ENCODE measurements around the gene IGF2BP3. TPM values are rescaled to one million over a fixed set of nuclear protein-coding genes. Genes with fewer than 3 reads are reported as not detected.
A peak's percentile ranks its signal among the peaks of the same experiment; 100 is the strongest.

IGF2BP3 gene
- total RNA-seq, 2 experiments from 2014 or later = 0.37 to 0.94 TPM

DNA sequence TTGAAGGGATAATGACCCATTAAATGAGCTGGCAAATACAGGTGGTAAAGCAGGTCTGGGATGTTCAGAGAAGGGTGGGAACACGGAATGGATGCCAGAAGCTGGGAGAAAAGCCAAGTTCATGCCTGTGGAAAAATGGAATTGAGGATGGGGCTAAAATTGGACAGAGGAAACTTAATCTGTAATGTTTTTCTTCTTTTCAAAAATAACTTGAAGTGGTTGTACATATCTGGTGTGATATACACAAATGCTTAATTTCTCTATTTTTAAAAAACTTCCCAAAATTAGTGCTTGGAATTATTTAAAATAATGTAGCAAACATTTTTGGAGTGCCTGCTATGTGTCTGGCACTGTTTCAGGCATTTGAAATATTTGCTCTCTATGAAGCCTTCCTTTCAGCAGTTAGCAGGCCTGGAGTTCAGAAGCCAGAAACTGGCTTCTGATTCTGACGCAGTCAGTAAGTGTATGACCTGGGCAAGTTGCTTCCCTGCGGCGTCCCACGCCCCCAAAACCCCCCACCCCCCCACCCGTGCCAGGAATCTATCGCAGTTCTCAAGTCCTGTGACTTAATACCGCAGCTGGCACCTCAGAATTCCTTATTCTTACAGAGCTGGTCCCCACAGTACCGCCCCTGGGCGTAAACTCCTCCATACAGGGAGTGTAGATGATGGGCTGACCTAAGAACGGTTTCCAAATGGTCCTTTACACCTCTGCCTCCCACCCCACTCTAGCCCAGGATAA is 172.0 kb downstream of the IGF2BP3 start:
- Mint-ChIP-seq H3K4me1 (peaks cover 28% of the 10 kb centered on the region), H3K4me3 (peak overlapping the region; percentile 97), H3K36me3 (peaks cover 13% of the 10 kb centered on the region), H3K27ac (peak overlapping the region; percentile 96), H3K9me3 (peaks cover 5% of the 10 kb centered on the region), H3K27me3 (no peaks in the 10 kb centered on the region)
- DNase-seq (no peak), ATAC-seq (ENCODE audit: low read depth) (no peak)
- POLR2A ChIA-PET = interaction anchor here (0.6 to 1.4 kb wide), 6 partner anchors 8 to 516 kb away, joined by 3 to 5 read pairs (median 3); no protein-coding TSS in a partner anchor

DNA sequence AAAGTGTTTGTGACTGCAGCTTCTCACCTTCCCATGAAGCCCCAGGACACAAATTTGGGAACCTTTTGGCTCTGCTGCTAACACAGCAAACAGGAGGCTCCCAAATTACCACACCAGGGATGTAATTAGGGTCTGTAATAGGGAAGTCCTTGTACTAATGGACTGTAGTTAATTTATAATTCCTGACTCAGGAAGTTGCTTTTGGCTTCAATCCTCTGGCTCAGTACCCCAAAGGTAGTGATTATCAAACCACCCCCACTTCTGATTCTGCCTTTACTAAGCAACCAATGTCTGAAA is 174.9 kb downstream of the IGF2BP3 start:
- H3K27me3 Mint-ChIP-seq = no peaks in the 10 kb centered on the region
- H3K36me3 Mint-ChIP-seq = peaks cover 2% of the 10 kb centered on the region
- H3K27ac Mint-ChIP-seq = no peak overlapping the region
- peaks cover 16% of the 10 kb centered on the region for H3K4me1 Mint-ChIP-seq
- peaks cover 5% of the 10 kb centered on the region for H3K9me3 Mint-ChIP-seq
- POLR2A ChIA-PET = no interaction called here
- DNase-seq = no peak
- no peak overlapping the region for H3K4me3 Mint-ChIP-seq
- ATAC-seq (ENCODE audit: low read depth) = no peak

DNA sequence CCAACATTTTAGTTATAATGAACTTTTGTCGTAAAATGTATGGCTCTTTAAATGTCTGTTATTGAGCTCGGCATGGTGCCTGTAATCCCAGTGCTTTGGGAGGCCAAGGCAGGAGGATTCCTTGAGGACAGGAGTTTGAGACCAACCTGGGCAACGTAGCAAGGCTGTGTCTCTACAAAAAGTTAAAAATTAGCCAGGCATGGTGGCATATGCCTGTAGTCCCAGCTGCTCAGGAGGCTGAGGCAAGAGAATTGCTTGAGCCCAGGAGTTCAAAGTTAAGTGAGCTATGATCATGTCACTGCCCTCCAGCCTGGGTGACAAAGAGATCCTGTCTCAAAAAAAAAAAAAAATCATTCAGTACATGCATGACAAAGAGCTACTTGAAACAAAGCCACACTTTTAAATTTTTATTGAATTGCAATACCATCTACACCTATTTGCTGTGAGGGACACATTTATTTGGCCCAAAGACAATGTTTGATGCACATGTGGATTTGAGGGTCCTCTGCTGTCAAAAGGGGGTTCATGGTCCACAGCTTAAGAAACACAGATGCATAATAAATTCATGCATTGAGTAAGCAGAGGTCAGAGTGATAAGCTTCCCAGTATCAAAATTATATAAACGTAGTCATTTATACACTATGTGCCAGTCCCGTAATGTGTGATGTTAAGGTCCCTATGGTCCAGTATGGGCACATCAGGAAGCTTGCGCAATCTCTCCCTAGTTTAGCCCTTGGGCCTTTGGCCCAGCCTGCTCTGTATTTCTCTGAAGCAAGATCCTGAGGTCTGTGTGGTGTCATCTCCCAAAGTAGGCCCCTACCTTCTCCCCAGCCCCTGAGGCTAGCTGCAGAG is 175.5 kb downstream of the IGF2BP3 start:
- Mint-ChIP-seq H3K27ac (no peak overlapping the region), H3K9me3 (peaks cover 5% of the 10 kb centered on the region), H3K4me1 (peaks cover 13% of the 10 kb centered on the region), H3K27me3 (no peaks in the 10 kb centered on the region), H3K36me3 (peaks cover 2% of the 10 kb centered on the region), H3K4me3 (no peak overlapping the region)
- ATAC-seq (ENCODE audit: low read depth) (no peak), DNase-seq (no peak)
- POLR2A ChIA-PET = interaction anchor here (0.6 kb wide), 1 partner anchor 201 kb away, joined by 4 read pairs; no protein-coding TSS in a partner anchor

DNA sequence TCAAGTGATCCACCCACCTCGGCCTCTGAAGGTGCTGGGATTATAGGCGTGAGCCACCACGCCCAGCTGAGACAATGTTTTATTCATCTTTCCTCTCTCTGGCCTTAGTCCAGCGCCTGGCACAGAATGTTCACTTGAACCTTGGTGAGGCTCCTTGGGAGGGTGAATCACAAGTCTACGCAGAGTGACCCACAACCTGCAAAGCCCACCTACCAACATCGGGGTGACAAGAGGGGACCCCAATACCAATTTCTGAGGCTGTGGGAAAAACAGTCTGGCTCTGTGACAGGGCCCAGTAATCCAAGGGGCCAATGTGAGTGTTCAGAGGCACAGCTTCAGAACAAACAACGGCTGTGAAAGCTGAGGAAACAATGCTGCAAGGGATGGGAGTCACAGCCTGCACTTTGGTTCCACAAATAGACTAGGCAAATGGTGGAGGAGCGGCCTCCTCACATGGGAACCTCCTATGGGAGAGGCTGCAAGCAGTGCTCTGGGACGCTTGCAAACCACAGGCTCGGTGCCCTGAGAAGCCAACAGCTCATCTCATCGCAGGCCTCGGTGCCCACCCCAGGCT is 176.7 kb downstream of the IGF2BP3 start:
- Mint-ChIP-seq H3K9me3 (peaks cover 4% of the 10 kb centered on the region), H3K36me3 (peaks cover 2% of the 10 kb centered on the region), H3K4me1 (peaks cover 11% of the 10 kb centered on the region), H3K4me3 (no peak overlapping the region), H3K27ac (no peak overlapping the region), H3K27me3 (no peaks in the 10 kb centered on the region)
- DNase-seq (no peak), ATAC-seq (ENCODE audit: low read depth) (no peak)
- POLR2A ChIA-PET = no interaction called here

DNA sequence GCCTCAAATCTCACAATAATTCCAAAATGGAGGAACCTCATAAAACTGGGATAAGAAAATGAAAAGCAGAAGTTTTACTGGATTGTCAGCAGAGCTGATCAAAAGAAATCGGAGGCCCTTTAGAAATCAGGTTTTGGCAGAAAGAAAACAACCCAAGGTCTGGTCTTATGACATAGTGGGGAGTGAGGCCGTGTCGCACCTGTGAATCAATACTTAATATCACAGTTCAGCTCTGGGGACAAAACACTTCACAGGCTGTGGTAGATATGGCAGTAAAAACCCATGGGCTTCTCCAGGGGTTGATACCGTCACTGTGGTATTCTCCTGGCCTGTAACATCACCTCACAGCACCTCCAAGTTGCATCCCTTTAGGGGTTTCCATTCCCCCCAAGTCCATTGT is 177.7 kb downstream of the IGF2BP3 start:
- Mint-ChIP-seq H3K36me3 (no peaks in the 10 kb centered on the region), H3K9me3 (no peaks in the 10 kb centered on the region), H3K27ac (no peak overlapping the region), H3K4me1 (peaks cover 13% of the 10 kb centered on the region), H3K4me3 (no peak overlapping the region), H3K27me3 (no peaks in the 10 kb centered on the region)
- POLR2A ChIA-PET = no interaction called here
- DNase-seq = no peak
- ATAC-seq (ENCODE audit: low read depth) = no peak

DNA sequence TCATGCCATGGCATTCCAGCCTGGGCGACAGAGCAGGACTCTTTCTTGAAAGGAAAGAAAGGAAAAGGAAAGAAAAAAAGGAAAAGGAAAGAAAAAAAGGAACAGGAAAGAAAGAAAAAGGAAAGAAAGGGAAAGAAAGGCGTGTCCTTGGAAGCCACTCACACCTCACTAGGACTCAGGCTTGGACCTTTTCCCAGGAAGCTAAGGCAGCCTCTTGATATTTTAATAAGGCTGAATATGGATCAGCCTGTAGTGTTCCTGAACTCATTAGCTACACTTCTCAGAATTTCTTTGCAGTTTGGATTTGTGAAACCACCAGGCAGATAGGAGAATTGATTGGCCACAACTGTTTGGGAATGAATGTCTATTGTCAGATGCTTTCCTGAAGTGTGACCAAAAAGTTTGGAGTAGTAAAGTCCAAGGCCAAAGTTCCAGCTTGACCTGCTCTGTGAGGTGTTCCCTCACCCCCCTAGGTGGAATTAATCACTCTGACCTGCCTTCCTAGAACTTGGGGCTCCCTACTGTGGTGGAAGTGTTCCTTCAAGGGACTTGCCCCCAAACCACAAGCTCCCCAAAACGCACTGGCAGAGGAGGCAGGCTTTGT is 178.2 kb downstream of the IGF2BP3 start:
- H3K27me3 Mint-ChIP-seq = no peaks in the 10 kb centered on the region
- H3K4me3 Mint-ChIP-seq = no peak overlapping the region
- no peaks in the 10 kb centered on the region for H3K36me3 Mint-ChIP-seq
- H3K4me1 Mint-ChIP-seq = peaks cover 18% of the 10 kb centered on the region
- POLR2A ChIA-PET = no interaction called here
- no peak overlapping the region for H3K27ac Mint-ChIP-seq
- ATAC-seq (ENCODE audit: low read depth) (no peak), DNase-seq (no peak)
- no peaks in the 10 kb centered on the region for H3K9me3 Mint-ChIP-seq

DNA sequence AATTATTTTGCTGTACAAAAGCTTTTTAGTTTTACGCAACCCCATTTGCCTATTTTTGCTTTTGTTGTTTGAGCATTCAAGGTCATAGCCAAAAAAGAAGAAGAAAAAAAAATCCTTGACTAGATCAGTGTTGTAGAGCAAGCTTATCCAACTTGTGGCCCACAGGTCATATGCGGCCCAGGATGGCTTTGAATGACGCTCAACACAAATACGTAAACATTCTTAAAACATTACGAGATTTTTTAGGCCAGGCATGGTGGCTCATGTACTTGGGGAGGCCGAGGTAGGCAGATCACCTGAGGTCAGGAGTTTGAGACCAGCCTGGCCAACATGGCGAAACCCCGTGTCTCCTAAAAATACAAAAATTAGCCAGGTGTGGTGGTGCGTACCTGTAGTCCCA is 179.3 kb downstream of the IGF2BP3 start:
- Mint-ChIP-seq H3K36me3 (no peaks in the 10 kb centered on the region), H3K4me1 (peaks cover 18% of the 10 kb centered on the region), H3K9me3 (no peaks in the 10 kb centered on the region), H3K27me3 (no peaks in the 10 kb centered on the region), H3K4me3 (no peak overlapping the region), H3K27ac (no peak overlapping the region)
- no peak for ATAC-seq (ENCODE audit: low read depth)
- DNase-seq = no peak
- POLR2A ChIA-PET = no interaction called here

DNA sequence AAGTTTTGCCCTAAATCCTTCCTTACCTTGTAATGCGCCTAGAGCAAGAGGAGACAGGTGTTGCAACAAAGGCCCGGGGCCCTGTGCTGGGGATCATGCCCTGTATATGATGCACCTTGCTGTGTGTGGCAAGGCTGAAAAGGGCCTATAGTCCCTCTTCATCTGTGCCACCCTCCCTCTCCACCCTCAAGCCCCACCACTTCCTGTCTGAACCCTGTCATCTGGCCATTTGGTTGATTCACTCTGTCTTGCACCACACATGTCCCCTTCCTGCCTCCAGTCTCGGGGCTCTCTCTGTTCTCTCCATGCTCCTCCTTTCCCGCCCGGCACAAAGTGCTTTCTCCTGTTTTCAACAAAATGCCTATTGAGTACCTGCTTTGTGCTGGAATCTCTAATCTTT is 182.7 kb downstream of the IGF2BP3 start:
- H3K27ac Mint-ChIP-seq = peak overlapping the region; percentile 57
- H3K4me1 Mint-ChIP-seq = peaks cover 18% of the 10 kb centered on the region
- POLR2A ChIA-PET = interaction anchor here (0.9 kb wide), 1 partner anchor 11 kb away, joined by 3 read pairs; the partner anchor contains the start of gene MALSU1
- no peaks in the 10 kb centered on the region for H3K36me3 Mint-ChIP-seq
- ATAC-seq (ENCODE audit: low read depth) = peak; percentile 62
- H3K9me3 Mint-ChIP-seq = no peaks in the 10 kb centered on the region
- DNase-seq = no peak
- H3K4me3 Mint-ChIP-seq = peak overlapping the region; percentile 0
- H3K27me3 Mint-ChIP-seq = no peaks in the 10 kb centered on the region

DNA sequence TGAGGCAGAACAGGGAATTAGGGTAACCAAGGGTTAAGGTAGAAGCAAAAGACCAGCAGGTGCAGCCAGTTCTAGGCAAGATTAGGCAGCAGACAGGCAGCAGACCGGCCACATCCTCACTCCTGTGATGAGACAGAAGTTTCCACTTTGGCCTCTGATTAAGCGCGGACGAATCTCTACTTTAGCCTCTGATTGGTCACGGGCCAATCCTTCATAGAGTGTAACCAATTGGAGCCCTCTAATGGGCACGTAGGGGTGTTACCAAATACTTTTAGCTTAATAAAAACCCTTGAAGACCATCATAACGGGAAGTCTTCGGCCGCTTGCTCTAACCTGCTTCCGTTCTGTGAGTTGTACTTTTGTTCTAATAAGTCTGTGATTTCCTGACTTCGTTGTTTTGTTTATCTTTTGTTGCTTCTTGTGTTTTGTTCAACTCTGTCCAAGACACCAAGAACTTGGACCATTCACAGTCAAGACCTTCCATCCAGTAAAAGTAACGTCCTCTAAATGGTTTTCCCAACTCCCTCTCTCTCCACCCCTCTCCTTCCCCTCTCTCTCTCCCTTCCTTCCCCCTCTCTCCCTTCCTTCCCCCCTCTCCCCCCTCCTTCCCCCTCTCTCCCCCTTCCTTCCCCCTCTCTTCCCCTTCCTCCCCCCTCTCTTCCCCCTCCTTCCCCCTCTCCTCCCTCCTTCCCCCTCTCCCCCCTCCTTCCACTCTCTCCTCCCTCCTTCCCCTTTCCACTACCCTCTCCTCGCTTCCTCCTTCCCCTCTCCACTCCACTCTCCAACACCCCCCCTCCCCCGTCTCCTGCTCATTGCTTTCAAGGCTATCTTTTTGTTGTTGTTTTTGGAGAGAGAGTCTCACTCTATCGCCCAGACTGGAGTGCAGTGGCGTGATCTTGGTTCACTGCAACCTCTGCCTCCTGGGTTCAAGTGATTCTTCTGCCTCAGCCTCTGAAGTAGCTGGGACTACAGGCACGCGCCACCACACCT is 184.3 kb downstream of the IGF2BP3 start:
- no peaks in the 10 kb centered on the region for H3K36me3 Mint-ChIP-seq

DNA sequence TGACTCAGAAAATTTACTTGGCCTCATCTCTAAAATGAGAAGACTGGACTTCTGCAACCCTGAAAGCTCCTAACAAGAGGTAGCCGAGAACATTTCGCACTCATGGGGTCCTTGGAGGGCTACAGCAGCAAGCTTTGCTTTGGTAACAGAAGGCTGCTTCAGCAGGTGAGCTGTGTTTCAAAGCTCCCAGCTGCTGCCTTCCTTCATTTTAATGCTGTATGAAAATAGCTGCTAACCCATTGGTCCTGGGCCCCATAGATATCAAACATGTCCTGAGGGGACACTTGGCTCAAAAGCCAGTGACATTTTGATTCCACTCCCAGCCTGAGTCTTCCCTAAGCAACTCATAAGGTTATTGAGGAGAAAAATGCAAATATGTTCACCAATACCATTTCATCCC is 185.4 kb downstream of the IGF2BP3 start:
- no peaks in the 10 kb centered on the region for H3K9me3 Mint-ChIP-seq
- no peaks in the 10 kb centered on the region for H3K36me3 Mint-ChIP-seq
- no peak overlapping the region for H3K4me3 Mint-ChIP-seq
- no peak for DNase-seq
- POLR2A ChIA-PET = interaction anchor here (0.8 kb wide), 1 partner anchor 236 kb away, joined by 3 read pairs; no protein-coding TSS in a partner anchor
- H3K4me1 Mint-ChIP-seq = peaks cover 12% of the 10 kb centered on the region
- no peak overlapping the region for H3K27ac Mint-ChIP-seq
- ATAC-seq (ENCODE audit: low read depth) = no peak
- no peaks in the 10 kb centered on the region for H3K27me3 Mint-ChIP-seq

More for the DNA sequence above, 184.3 kb downstream of the IGF2BP3 start:
- no peak for DNase-seq
- H3K4me3 Mint-ChIP-seq = no peak overlapping the region
- no peak overlapping the region for H3K27ac Mint-ChIP-seq
- no peaks in the 10 kb centered on the region for H3K27me3 Mint-ChIP-seq
- peaks cover 12% of the 10 kb centered on the region for H3K4me1 Mint-ChIP-seq
- ATAC-seq (ENCODE audit: low read depth) = no peak
- no peaks in the 10 kb centered on the region for H3K9me3 Mint-ChIP-seq
- POLR2A ChIA-PET = no interaction called here

DNA sequence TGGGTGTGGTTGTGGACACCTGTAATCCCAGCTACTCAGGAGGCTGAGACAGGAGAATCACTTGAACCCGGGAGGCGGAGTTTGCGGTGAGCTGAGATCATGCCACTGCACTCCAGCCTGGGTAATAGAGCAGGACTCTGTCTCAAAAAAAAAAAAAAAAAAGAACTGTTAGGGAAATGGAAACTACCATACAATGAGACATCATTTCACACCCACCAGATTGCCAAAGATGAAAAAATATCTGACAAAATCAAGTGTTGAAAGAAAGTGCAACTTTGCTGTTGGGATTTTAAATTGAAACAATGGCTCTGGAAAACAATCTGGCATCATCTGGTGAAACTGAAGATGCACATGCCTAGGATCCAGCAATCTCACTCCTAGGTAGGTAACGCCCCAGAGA is 187.2 kb downstream of the IGF2BP3 start:
- ATAC-seq (ENCODE audit: low read depth) = no peak
- POLR2A ChIA-PET = no interaction called here
- H3K27me3 Mint-ChIP-seq = no peaks in the 10 kb centered on the region
- H3K36me3 Mint-ChIP-seq = no peaks in the 10 kb centered on the region
- no peak for DNase-seq
- H3K9me3 Mint-ChIP-seq = no peaks in the 10 kb centered on the region
- no peak overlapping the region for H3K27ac Mint-ChIP-seq
- H3K4me1 Mint-ChIP-seq = peaks cover 8% of the 10 kb centered on the region
- H3K4me3 Mint-ChIP-seq = no peak overlapping the region

DNA sequence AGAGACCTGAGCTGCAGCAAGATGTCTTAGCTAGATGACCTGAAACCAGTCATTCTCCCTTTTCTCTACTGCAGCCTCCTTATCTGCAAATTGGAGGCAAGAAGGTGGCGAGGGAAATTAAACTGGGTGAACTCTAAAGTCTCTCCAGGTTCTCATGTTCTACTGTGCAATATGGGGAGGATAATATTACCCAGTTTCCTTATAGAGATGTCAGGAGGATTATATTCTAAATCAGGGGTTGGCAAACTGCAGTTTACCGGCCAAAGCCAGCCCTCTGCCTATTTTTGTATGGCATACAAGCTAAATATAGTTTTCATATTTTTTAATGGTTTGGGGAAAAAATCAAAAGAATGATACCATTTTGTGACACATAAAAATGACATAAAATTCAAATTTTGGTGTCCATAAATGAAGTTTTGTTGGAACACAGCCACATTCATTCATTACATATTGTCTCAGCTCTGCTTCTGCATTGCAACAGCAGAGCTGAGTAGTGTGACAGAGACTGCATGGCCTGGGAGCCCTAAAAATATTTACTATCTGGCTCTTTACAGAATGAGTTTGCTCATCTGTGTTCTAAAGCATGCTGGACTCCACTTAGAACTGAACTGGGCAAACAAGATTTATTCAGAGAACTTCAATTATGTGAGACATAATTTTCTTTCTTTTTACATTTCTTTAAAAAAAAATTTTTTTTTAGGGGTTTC is 190.3 kb downstream of the IGF2BP3 start:
- DNase-seq (no peak), ATAC-seq (ENCODE audit: low read depth) (no peak)
- Mint-ChIP-seq H3K9me3 (no peaks in the 10 kb centered on the region), H3K4me1 (peaks cover 3% of the 10 kb centered on the region), H3K4me3 (no peak overlapping the region), H3K27me3 (no peaks in the 10 kb centered on the region), H3K36me3 (no peaks in the 10 kb centered on the region), H3K27ac (no peak overlapping the region)
- POLR2A ChIA-PET = no interaction called here

Data from activated naive CD8-positive, alpha-beta T cell treated with anti-CD3 and anti-CD28 coated beads, Interleukin-2, amount 10 ng/mL, durations not matched to agents 7 days and 5 days (primary cell).